H9 (cell line): ENCODE data around the gene MAGI1. TPM values are rescaled to one million over a fixed set of nuclear protein-coding genes. Genes with fewer than 3 reads are reported as not detected.

Source experiments
- DNase-seq: peaks from one replicate; pipeline ENCODE4 v3.0.0-alpha.2; 2017
- H2AFZ ChIP-seq: one replicate; pipeline ENCODE4 v1.6.1; 2013; ENCODE audit warnings: mild to moderate bottlenecking, low read length, control low read depth, moderate library complexity
- H2AK5ac ChIP-seq: 2 replicates; pipeline ENCODE4 v1.6.1; 2013; ENCODE audit warnings: low read length, control low read depth, mixed read lengths; ENCODE audit not compliant: insufficient read length
- H2BK120ac ChIP-seq: one replicate; pipeline ENCODE4 v1.6.1; 2013; ENCODE audit warnings: low read depth, mild to moderate bottlenecking, low read length, control low read depth, inconsistent platforms; ENCODE audit not compliant: poor library complexity, severe bottlenecking
- H2BK12ac ChIP-seq: 2 replicates; pipeline ENCODE4 v1.6.1; 2013; ENCODE audit warnings: low read length, control low read depth, mixed read lengths, low read depth; ENCODE audit not compliant: insufficient read length
- H2BK15ac ChIP-seq: 2 replicates; pipeline ENCODE4 v1.6.1; 2013; ENCODE audit warnings: low read depth, low read length, control low read depth
- H2BK20ac ChIP-seq: one replicate; pipeline ENCODE4 v1.6.1; 2013; ENCODE audit warnings: low read depth, mild to moderate bottlenecking, low read length, control low read depth, inconsistent platforms; ENCODE audit not compliant: poor library complexity, severe bottlenecking
- H2BK5ac ChIP-seq: 2 replicates; pipeline ENCODE4 v1.6.1; 2013; ENCODE audit warnings: low read length, control low read depth, mixed read lengths; ENCODE audit not compliant: insufficient read length
- H3K14ac ChIP-seq: 2 replicates; pipeline ENCODE4 v1.6.1; 2013; ENCODE audit warnings: low read length, control low read depth; ENCODE audit not compliant: insufficient read depth
- H3K18ac ChIP-seq: 2 replicates; pipeline ENCODE4 v1.6.1; 2013; ENCODE audit warnings: low read depth, mild to moderate bottlenecking, mixed read lengths, low read length, control low read depth; ENCODE audit not compliant: insufficient read length
- H3K23ac ChIP-seq: 2 replicates; pipeline ENCODE4 v1.6.1; 2013; ENCODE audit warnings: low read length, control low read depth, mixed read lengths, low read depth; ENCODE audit not compliant: insufficient read length
- H3K23me2 ChIP-seq: 2 replicates; pipeline ENCODE4 v1.6.1; 2013; ENCODE audit warnings: low read depth, mild to moderate bottlenecking, mixed read lengths, low read length, control low read depth; ENCODE audit not compliant: insufficient read length, poor library complexity, severe bottlenecking
- H3K27ac ChIP-seq: 2 replicates; pipeline ENCODE4 v1.5.1; 2013; ENCODE audit warnings: low read length, control low read depth, mixed read lengths, low read depth; ENCODE audit not compliant: insufficient read length
- H3K27me3 ChIP-seq: 2 replicates; pipeline ENCODE4 v1.6.1; 2013; ENCODE audit warnings: low read length, control low read depth, inconsistent platforms; ENCODE audit not compliant: insufficient read depth
- H3K4ac ChIP-seq: 2 replicates; pipeline ENCODE4 v1.6.1; 2013; ENCODE audit warnings: low read depth, mild to moderate bottlenecking, control low read depth, inconsistent platforms, low read length, moderate library complexity
- H3K4me1 ChIP-seq: 2 replicates; pipeline ENCODE4 v1.6.1; 2013; ENCODE audit warnings: low read length, control low read depth, inconsistent platforms; ENCODE audit not compliant: insufficient read depth
- H3K4me2 ChIP-seq: 2 replicates; pipeline ENCODE4 v1.6.1; 2013; ENCODE audit warnings: low read length, control low read depth, mixed read lengths; ENCODE audit not compliant: insufficient read length, insufficient read depth
- H3K56ac ChIP-seq: 2 replicates; pipeline ENCODE4 v1.6.1; 2013; ENCODE audit warnings: low read depth, mild to moderate bottlenecking, mixed read lengths, low read length, control low read depth; ENCODE audit not compliant: insufficient read length
- H3K79me1 ChIP-seq: 2 replicates; pipeline ENCODE4 v1.6.1; 2013; ENCODE audit warnings: low read depth, mild to moderate bottlenecking, moderate library complexity, low read length, control low read depth, inconsistent platforms; ENCODE audit not compliant: insufficient read depth, poor library complexity, severe bottlenecking
- H3K79me2 ChIP-seq: 2 replicates; pipeline ENCODE4 v1.6.1; 2013; ENCODE audit warnings: low read length, control low read depth, inconsistent platforms; ENCODE audit not compliant: insufficient read depth
- H3K9ac ChIP-seq: 2 replicates; pipeline ENCODE4 v1.6.1; 2013; ENCODE audit warnings: low read length, control low read depth, mixed read lengths; ENCODE audit not compliant: insufficient read length; ENCODE audit errors: extremely low read depth
- H3K9me3 ChIP-seq: one replicate; pipeline ENCODE4 v1.6.1; 2013; ENCODE audit warnings: low read depth, low read length, inconsistent platforms; ENCODE audit not compliant: control insufficient read depth
- H3T11ph ChIP-seq: one replicate; pipeline ENCODE4 v1.6.1; 2013; ENCODE audit warnings: mild to moderate bottlenecking, low read length, control low read depth, inconsistent platforms
- H4K20me1 ChIP-seq: one replicate; pipeline ENCODE4 v1.6.1; 2013; ENCODE audit not compliant: control insufficient read depth, insufficient read length, insufficient read depth
- H4K5ac ChIP-seq: 2 replicates; pipeline ENCODE4 v1.6.1; 2013; ENCODE audit warnings: low read depth, mild to moderate bottlenecking, mixed read lengths, low read length, control low read depth; ENCODE audit not compliant: insufficient read length
- H4K8ac ChIP-seq: replicated peaks from 2 replicates; pipeline ENCODE4 v1.6.1; 2013; ENCODE audit warnings: low read length, control low read depth, mixed read lengths, low read depth; ENCODE audit not compliant: insufficient read length
- H4K91ac ChIP-seq: 2 replicates; pipeline ENCODE4 v1.6.1; 2013; ENCODE audit warnings: low read depth, mild to moderate bottlenecking, moderate library complexity, mixed read lengths, low read length, control low read depth; ENCODE audit not compliant: insufficient read length
- H3K27ac Mint-ChIP-seq, 3 experiments: 2 replicates in 2 of 3; 3 replicates in 1 of 3; pipeline ENCODE4 v1.8.0; 2020 to 2021; ENCODE audit warnings: mixed read lengths in 3 of 3, mild to moderate bottlenecking in 1 of 3, moderate library complexity in 1 of 3
- H3K27me3 Mint-ChIP-seq: 2 replicates; pipeline ENCODE4 v1.8.0; 2021; ENCODE audit warnings: low read depth, mild to moderate bottlenecking, moderate library complexity, mixed read lengths
- H3K36me3 Mint-ChIP-seq, 3 experiments: 2 replicates in 2 of 3; 3 replicates in 1 of 3; pipeline ENCODE4 v1.8.0; 2020 to 2021; ENCODE audit warnings: low read depth in 3 of 3, mixed read lengths in 3 of 3; ENCODE audit not compliant: insufficient read depth in 1 of 3
- H3K4me1 Mint-ChIP-seq, 2 experiments: 2 replicates each; pipeline ENCODE4 v1.8.0; 2020; ENCODE audit warnings: mixed read lengths in 2 of 2
- H3K4me3 Mint-ChIP-seq, 2 experiments: 2 replicates in 1 of 2; 3 replicates in 1 of 2; pipeline ENCODE4 v1.8.0; 2020 to 2021; ENCODE audit warnings: mild to moderate bottlenecking in 2 of 2, mixed read lengths in 2 of 2, moderate library complexity in 1 of 2
- H3K9me3 Mint-ChIP-seq, 2 experiments: 2 replicates in 1 of 2; 3 replicates in 1 of 2; pipeline ENCODE4 v1.8.0; 2020; ENCODE audit warnings: mild to moderate bottlenecking in 2 of 2, mixed read lengths in 2 of 2, moderate library complexity in 1 of 2
- WGBS: extraction: QIAGEN DNeasy Blood & Tissue Kit; methylation state at CpG from one replicate; pipeline ENCODE4 v1.1.7; 2013; ENCODE audit warnings: missing lambda C conversion rate, low lambda C conversion rate, mixed read lengths; ENCODE audit not compliant: insufficient read length; ENCODE audit errors: extremely low coverage; 5-methylcytosine and 5-hydroxymethylcytosine counted together
- total RNA-seq: library from RNA; stranded (reverse); gene quantifications from 2 replicates; pipeline ENCODE4 v1.2.1, GENCODE V29; 2021
- TF ChIP-seq, protein P1 (sequence below): fragments of 200-600 bp; sonication (generic); conservative IDR thresholded peaks from 3 replicates; pipeline ENCODE4 v1.8.0; 2021; ENCODE audit warnings: antibody characterized with exemption, mild to moderate bottlenecking

Gene MAGI1
- total RNA-seq, 1 experiment from 2014 or later, result 65.7 TPM

DNA sequence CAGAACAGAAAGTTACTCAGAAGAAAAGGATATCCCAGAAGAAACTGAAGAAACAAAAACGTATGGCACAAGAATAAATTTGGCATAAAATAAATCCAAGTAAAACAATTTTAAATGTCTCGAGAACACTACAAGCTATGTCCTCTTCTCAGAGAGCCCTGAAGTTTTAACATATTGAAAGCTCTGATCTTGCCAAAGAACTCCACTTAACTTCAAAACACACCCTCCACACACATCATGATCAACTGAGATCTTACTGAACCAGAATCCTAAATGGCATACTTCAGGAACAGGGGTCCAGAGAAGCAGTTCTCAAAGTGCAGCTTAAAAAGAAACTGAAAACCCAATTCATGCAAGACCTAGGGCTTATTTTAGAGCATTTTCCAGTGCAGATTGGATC lies 194.3 kb downstream of the MAGI1 start:
- H3K4ac ChIP-seq, result no peak overlapping the region
- no peaks in the 10 kb centered on the region for H3K9me3 ChIP-seq
- H4K5ac ChIP-seq, result no peak overlapping the region
- DNase-seq, result no peak
- no peaks in the 10 kb centered on the region for H4K20me1 ChIP-seq
- no peak overlapping the region for H2BK15ac ChIP-seq
- no peaks in the 10 kb centered on the region for H3K9me3 Mint-ChIP-seq
- H3K27ac ChIP-seq, result no peak overlapping the region
- no peak overlapping the region for H2BK120ac ChIP-seq
- H3K27ac Mint-ChIP-seq, result no peak overlapping the region
- H3K4me3 Mint-ChIP-seq, result no peak overlapping the region
- no peak overlapping the region for H4K91ac ChIP-seq
- no peaks in the 10 kb centered on the region for H3K23me2 ChIP-seq
- H3K23ac ChIP-seq, result no peak overlapping the region
- no peak overlapping the region for H3K9ac ChIP-seq
- H3T11ph ChIP-seq, result no peak overlapping the region
- no peak overlapping the region for H3K4me2 ChIP-seq
- H3K14ac ChIP-seq, result no peak overlapping the region
- H2BK5ac ChIP-seq, result no peak overlapping the region
- H3K4me1 ChIP-seq, result no peaks in the 10 kb centered on the region
- no peak overlapping the region for H2BK12ac ChIP-seq
- no peaks in the 10 kb centered on the region for H3K27me3 ChIP-seq
- H3K79me1 ChIP-seq, result peaks cover 3% of the 10 kb centered on the region
- H3K4me1 Mint-ChIP-seq, result peaks cover 0 to 6% of the 10 kb centered on the region in 2 experiments; a peak in 1 of 4 replicates
- no CpG with 5 or more reads among the region's 2 CpGs for WGBS
- H2AK5ac ChIP-seq, result no peak overlapping the region
- no peak overlapping the region for H2AFZ ChIP-seq
- no peaks in the 10 kb centered on the region for H3K36me3 Mint-ChIP-seq
- 0 out of 2 replicates have a peak, but pooled peaks cover 2% of the 10 kb centered on the region for H3K79me2 ChIP-seq
- no peaks in the 10 kb centered on the region for H3K27me3 Mint-ChIP-seq
- TF ChIP-seq, protein P1, sequence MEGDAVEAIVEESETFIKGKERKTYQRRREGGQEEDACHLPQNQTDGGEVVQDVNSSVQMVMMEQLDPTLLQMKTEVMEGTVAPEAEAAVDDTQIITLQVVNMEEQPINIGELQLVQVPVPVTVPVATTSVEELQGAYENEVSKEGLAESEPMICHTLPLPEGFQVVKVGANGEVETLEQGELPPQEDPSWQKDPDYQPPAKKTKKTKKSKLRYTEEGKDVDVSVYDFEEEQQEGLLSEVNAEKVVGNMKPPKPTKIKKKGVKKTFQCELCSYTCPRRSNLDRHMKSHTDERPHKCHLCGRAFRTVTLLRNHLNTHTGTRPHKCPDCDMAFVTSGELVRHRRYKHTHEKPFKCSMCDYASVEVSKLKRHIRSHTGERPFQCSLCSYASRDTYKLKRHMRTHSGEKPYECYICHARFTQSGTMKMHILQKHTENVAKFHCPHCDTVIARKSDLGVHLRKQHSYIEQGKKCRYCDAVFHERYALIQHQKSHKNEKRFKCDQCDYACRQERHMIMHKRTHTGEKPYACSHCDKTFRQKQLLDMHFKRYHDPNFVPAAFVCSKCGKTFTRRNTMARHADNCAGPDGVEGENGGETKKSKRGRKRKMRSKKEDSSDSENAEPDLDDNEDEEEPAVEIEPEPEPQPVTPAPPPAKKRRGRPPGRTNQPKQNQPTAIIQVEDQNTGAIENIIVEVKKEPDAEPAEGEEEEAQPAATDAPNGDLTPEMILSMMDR, result no peak
- H3K56ac ChIP-seq, result no peak overlapping the region
- H2BK20ac ChIP-seq, result no peak overlapping the region
- no peak overlapping the region for H4K8ac ChIP-seq
- H3K18ac ChIP-seq, result no peak overlapping the region
